ENCODE measurements around the gene TRIM65.

The TRIM65 gene

DNA sequence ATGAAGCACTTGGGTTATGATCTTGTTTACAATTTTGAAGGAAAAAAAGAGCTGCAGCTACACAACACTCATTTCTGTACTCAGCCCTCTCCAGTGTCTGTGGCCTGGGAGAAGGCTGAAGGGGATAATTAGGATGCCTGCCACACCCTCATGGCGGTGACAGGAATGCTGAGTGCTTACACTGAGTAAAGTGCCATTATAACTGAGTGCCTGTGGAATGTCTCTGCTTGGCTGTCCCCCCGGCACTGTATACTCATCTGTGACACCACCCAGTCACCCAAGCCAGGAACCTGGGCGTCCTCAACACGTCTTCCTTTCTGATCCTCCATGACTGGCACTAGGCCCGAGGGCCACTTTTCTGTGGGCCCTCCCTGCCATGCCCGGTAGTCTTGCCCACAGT, 11.4 kb upstream of the TRIM65 start:
- Histone ChIP-seq H3K9ac (ENCODE audit: low read length) (no peak overlapping the region), H3K27ac (ENCODE audit: low read length) (no peak overlapping the region), H3K79me2 (ENCODE audit: low read length) (peaks cover 13% of the 10 kb centered on the region), H3K4me1 (ENCODE audit: low read length) (peaks cover 14% of the 10 kb centered on the region), H3K9me3 (replicated peaks; ENCODE audit: insufficient read depth, low read length) (no peaks in the 10 kb centered on the region), H3K36me3 (replicated peaks; ENCODE audit: insufficient read depth, low read length) (no peaks in the 10 kb centered on the region), H3K27me3 (replicated peaks; ENCODE audit: insufficient read depth, low read length) (no peaks in the 10 kb centered on the region), H3K4me2 (ENCODE audit: low read depth, low read length) (no peak overlapping the region), H3K9me2 (replicated peaks; ENCODE audit: insufficient read depth, low read length) (no peaks in the 10 kb centered on the region), H4K20me1 (ENCODE audit: insufficient read depth, low read length) (no peaks in the 10 kb centered on the region), H3K4me3 (ENCODE audit: low read length) (no peak overlapping the region), H2AFZ (ENCODE audit: low read length) (no peak overlapping the region), H3F3A (ENCODE audit: insufficient read depth, low read length) (peaks cover 17% of the 10 kb centered on the region)
- TF ChIP-seq, protein P1, sequence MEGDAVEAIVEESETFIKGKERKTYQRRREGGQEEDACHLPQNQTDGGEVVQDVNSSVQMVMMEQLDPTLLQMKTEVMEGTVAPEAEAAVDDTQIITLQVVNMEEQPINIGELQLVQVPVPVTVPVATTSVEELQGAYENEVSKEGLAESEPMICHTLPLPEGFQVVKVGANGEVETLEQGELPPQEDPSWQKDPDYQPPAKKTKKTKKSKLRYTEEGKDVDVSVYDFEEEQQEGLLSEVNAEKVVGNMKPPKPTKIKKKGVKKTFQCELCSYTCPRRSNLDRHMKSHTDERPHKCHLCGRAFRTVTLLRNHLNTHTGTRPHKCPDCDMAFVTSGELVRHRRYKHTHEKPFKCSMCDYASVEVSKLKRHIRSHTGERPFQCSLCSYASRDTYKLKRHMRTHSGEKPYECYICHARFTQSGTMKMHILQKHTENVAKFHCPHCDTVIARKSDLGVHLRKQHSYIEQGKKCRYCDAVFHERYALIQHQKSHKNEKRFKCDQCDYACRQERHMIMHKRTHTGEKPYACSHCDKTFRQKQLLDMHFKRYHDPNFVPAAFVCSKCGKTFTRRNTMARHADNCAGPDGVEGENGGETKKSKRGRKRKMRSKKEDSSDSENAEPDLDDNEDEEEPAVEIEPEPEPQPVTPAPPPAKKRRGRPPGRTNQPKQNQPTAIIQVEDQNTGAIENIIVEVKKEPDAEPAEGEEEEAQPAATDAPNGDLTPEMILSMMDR (IDR thresholded peaks at IDR 0.05; ENCODE audit: low read length), result no peak
- TF ChIP-seq EZH2phosphoT487 (IDR thresholded peaks at IDR 0.05; ENCODE audit: low read length) (no peak), EZH2 (optimal IDR thresholded peaks at IDR 0.05; ENCODE audit: low read depth, low read length) (no peak)
- DNase-seq, result no peak

DNA sequence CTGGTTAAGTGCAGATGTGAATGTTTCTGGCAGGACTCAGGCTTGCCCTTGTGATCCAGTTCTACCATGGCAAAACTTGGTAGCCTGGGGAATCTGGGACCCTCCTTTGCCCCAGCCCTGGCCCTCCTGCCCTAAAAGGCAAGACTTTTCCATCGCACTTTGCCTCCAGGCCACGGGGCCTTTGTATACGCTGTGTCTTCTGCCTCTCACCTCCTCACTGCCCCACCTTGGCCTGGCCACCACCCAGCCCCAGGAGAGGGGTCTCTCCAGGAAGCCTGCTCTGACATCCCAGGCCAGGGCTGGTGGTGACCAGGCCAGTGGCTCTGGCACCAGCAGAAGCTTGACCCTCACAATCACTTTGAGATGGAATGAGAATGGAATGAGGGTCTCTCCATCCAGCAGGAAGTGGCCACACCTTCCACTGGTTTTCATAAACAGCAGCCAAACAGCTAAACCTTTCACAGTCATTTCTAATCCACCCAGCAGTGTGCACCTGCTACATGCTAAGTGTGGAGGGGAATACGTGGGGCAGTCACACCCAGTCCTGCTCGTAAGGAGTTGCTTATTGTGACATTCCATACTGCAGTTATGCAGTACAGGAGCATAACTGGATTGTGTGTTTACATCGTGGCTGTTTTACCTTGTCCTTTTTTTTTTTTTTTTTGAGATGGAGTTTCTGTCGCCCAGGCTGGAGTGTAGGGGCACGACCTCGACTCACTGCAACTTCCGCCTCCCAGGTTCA, 9.6 kb upstream of the TRIM65 start:
- H3K4me2 ChIP-seq (ENCODE audit: low read depth, low read length), result no peak overlapping the region
- no peaks in the 10 kb centered on the region for H3K36me3 ChIP-seq (replicated peaks; ENCODE audit: insufficient read depth, low read length)
- H3K9ac ChIP-seq (ENCODE audit: low read length), result no peak overlapping the region
- DNase-seq, result no peak
- no peak overlapping the region for H2AFZ ChIP-seq (ENCODE audit: low read length)
- H3K4me3 ChIP-seq (ENCODE audit: low read length), result no peak overlapping the region
- peaks cover 29% of the 10 kb centered on the region for H3K79me2 ChIP-seq (ENCODE audit: low read length)
- H3F3A ChIP-seq (ENCODE audit: insufficient read depth, low read length), result peaks cover 17% of the 10 kb centered on the region
- H3K9me3 ChIP-seq (replicated peaks; ENCODE audit: insufficient read depth, low read length), result no peaks in the 10 kb centered on the region
- H4K20me1 ChIP-seq (ENCODE audit: insufficient read depth, low read length), result no peaks in the 10 kb centered on the region
- no peaks in the 10 kb centered on the region for H3K27me3 ChIP-seq (replicated peaks; ENCODE audit: insufficient read depth, low read length)
- H3K9me2 ChIP-seq (replicated peaks; ENCODE audit: insufficient read depth, low read length), result no peaks in the 10 kb centered on the region
- TF ChIP-seq EZH2 (optimal IDR thresholded peaks at IDR 0.05; ENCODE audit: low read depth, low read length) (no peak), EZH2phosphoT487 (IDR thresholded peaks at IDR 0.05; ENCODE audit: low read length) (no peak)
- TF ChIP-seq, protein P1 (IDR thresholded peaks at IDR 0.05; ENCODE audit: low read length), result no peak
- H3K27ac ChIP-seq (ENCODE audit: low read length), result no peak overlapping the region
- H3K4me1 ChIP-seq (ENCODE audit: low read length), result peaks cover 14% of the 10 kb centered on the region

- H3K4me2 ChIP-seq (ENCODE audit: low read depth, low read length), result peak within 1 kb of the TSS; percentile 79
- peaks cover 30% of the 10 kb centered on the region for H3K79me2 ChIP-seq (ENCODE audit: low read length)
- H4K20me1 ChIP-seq (ENCODE audit: insufficient read depth, low read length), result no peaks in the 10 kb centered on the region
- H3K27me3 ChIP-seq (replicated peaks; ENCODE audit: insufficient read depth, low read length), result no peaks in the 10 kb centered on the region
- peaks cover 11% of the 10 kb centered on the region for H3F3A ChIP-seq (ENCODE audit: insufficient read depth, low read length)
- peak within 1 kb of the TSS; percentile 91 for H3K4me3 ChIP-seq (ENCODE audit: low read length)
- TF ChIP-seq EZH2 (optimal IDR thresholded peaks at IDR 0.05; ENCODE audit: low read depth, low read length) (no peak), EZH2phosphoT487 (IDR thresholded peaks at IDR 0.05; ENCODE audit: low read length) (no peak)
- TF ChIP-seq, protein P1 (IDR thresholded peaks at IDR 0.05; ENCODE audit: low read length), result peak; percentile 83
- peak within 1 kb of the TSS; percentile 60; the same call in 1 of the 2 replicates for H3K27ac ChIP-seq (ENCODE audit: low read length)
- peaks cover 4% of the 10 kb centered on the region; the same call in 1 of the 2 replicates for H3K4me1 ChIP-seq (ENCODE audit: low read length)
- H2AFZ ChIP-seq (ENCODE audit: low read length), result peak within 1 kb of the TSS; percentile 95
- no peaks in the 10 kb centered on the region for H3K9me3 ChIP-seq (replicated peaks; ENCODE audit: insufficient read depth, low read length)
- H3K9ac ChIP-seq (ENCODE audit: low read length), result peak within 1 kb of the TSS; percentile 87
- no peaks in the 10 kb centered on the region for H3K36me3 ChIP-seq (replicated peaks; ENCODE audit: insufficient read depth, low read length)
- no peaks in the 10 kb centered on the region for H3K9me2 ChIP-seq (replicated peaks; ENCODE audit: insufficient read depth, low read length)
- peak; percentile 98 for DNase-seq
Measured at GRCh38 chr17:75904749-75905521, 8.2 kb upstream of the TRIM65 start, which contains the start of gene MRPL38. TSS of gene MRPL38 (minus strand) at chr17:75904884. CDS start at chr17:75904875, 9 bp downstream.
